H1 (cell line): ENCODE measurements around the gene CAP1. TPM values are rescaled to one million over a fixed set of nuclear protein-coding genes. Genes with fewer than 3 reads are reported as not detected.
"Not testable (repeated sequence)": the region's sequence is repeated elsewhere in the genome, so short reads cannot be mapped to it uniquely, and the experiment has no call there.

Source experiments
- CTCF ChIA-PET: fragments of 300-600 bp; sonication (Branson Sonifier 250); formaldehyde crosslinking; loops from one replicate; lab custom pipeline; 2021; ENCODE audit not compliant: partially characterized antibody; lab: Charles Lee
- POLR2A ChIA-PET: fragments of 300-600 bp; sonication (Branson Sonifier 250); formaldehyde crosslinking; loops from one replicate; lab custom pipeline; 2021; ENCODE audit warnings: inconsistent platforms; ENCODE audit not compliant: partially characterized antibody; lab: Charles Lee
- DNase-seq, 2 experiments: peaks; one replicate each; pipeline versions ENCODE4 v3.0.0 to v3.0.0-alpha.2; 2010 to 2022; ENCODE audit warnings: low spot score in 2 of 2, low read depth in 1 of 2, mixed read lengths in 1 of 2
- FAIRE-seq: peaks from 2 replicates; lab custom pipeline; 2011; peaks lifted over from hg19 to GRCh38; lab: Jason Lieb, UNC
- H2AFZ ChIP-seq: 2 replicates; pipeline ENCODE4 v1.8.1; 2012; ENCODE audit warnings: low read length, inconsistent platforms
- H2AK5ac ChIP-seq: 2 replicates; pipeline ENCODE4 v1.6.1; 2013; ENCODE audit warnings: low read depth, low read length
- H2BK120ac ChIP-seq: replicated peaks from 2 replicates; pipeline ENCODE3; 2013; ENCODE audit warnings: low read depth, low read length, inconsistent platforms
- H2BK12ac ChIP-seq: 2 replicates; pipeline ENCODE4 v1.6.1; 2013; ENCODE audit warnings: low read depth, low read length
- H2BK15ac ChIP-seq: 2 replicates; pipeline ENCODE4 v1.6.1; 2013; ENCODE audit warnings: low read length
- H2BK20ac ChIP-seq: 2 replicates; pipeline ENCODE4 v1.6.1; 2013; ENCODE audit warnings: low read length
- H2BK5ac ChIP-seq: 2 replicates; pipeline ENCODE4 v1.6.1; 2013; ENCODE audit warnings: low read depth, low read length
- H3K14ac ChIP-seq: 2 replicates; pipeline ENCODE4 v1.6.1; 2013; ENCODE audit warnings: inconsistent platforms; ENCODE audit not compliant: insufficient read length
- H3K18ac ChIP-seq: 2 replicates; pipeline ENCODE4 v1.6.1; 2013; ENCODE audit warnings: low read length; ENCODE audit errors: extremely low read depth
- H3K23ac ChIP-seq: 2 replicates; pipeline ENCODE4 v1.6.1; 2013; ENCODE audit warnings: inconsistent platforms; ENCODE audit not compliant: insufficient read length
- H3K23me2 ChIP-seq: 2 replicates; pipeline ENCODE4 v1.6.1; 2013; ENCODE audit warnings: low read depth, low read length
- H3K27ac ChIP-seq: 2 replicates; pipeline ENCODE4 v1.6.1; 2011; ENCODE audit warnings: low read depth, low read length, inconsistent platforms
- H3K27me3 ChIP-seq, 4 experiments: replicated peaks in 1 of 4; 1 replicate in 1 of 4; 2 replicates in 3 of 4; pipeline versions ENCODE4 v1.6.1 to v1.8.1; 2011 to 2013; ENCODE audit warnings: low read length in 3 of 4, mild to moderate bottlenecking in 3 of 4, inconsistent platforms in 2 of 4, mixed read lengths in 2 of 4, moderate library complexity in 1 of 4; ENCODE audit not compliant: control insufficient read depth in 3 of 4, insufficient read depth in 3 of 4; ENCODE audit errors: extremely low read depth in 1 of 4
- H3K36me3 ChIP-seq, 4 experiments: 2 replicates each; pipeline versions ENCODE4 v1.6.1 to v1.8.1; 2011 to 2013; ENCODE audit warnings: mild to moderate bottlenecking in 4 of 4, low read length in 3 of 4, moderate library complexity in 2 of 4, control low read depth in 1 of 4, inconsistent platforms in 1 of 4; ENCODE audit not compliant: insufficient read depth in 4 of 4, control insufficient read depth in 2 of 4
- H3K4ac ChIP-seq: replicated peaks from 2 replicates; pipeline ENCODE3; 2013; ENCODE audit warnings: low read length, low read depth, mixed read lengths, inconsistent platforms; ENCODE audit not compliant: insufficient read length
- H3K4me1 ChIP-seq, 4 experiments: replicated peaks in 1 of 4; 1 replicate in 1 of 4; 2 replicates in 3 of 4; pipeline versions ENCODE4 v1.6.1 to v1.8.1; 2011 to 2013; ENCODE audit warnings: low read length in 3 of 4, inconsistent platforms in 2 of 4, mixed read lengths in 1 of 4; ENCODE audit not compliant: insufficient read depth in 4 of 4, control insufficient read depth in 3 of 4
- H3K4me2 ChIP-seq, 2 experiments: 2 replicates each; pipeline versions ENCODE4 v1.6.1 to v1.8.1; 2011 to 2013; ENCODE audit warnings: low read depth in 2 of 2, low read length in 2 of 2, control low read depth in 1 of 2, inconsistent platforms in 1 of 2, mild to moderate bottlenecking in 1 of 2; ENCODE audit not compliant: insufficient read depth in 1 of 2
- H3K4me3 ChIP-seq, 4 experiments: fragments of 200-600, 300-600 bp in 1 of 4; sonication (generic), shearing (Covaris generic), sonication (Bioruptor Twin) in 1 of 4; 2 replicates each; pipeline versions ENCODE4 v1.5.1 to v1.8.1; 2011 to 2016; ENCODE audit warnings: low read length in 4 of 4, low read depth in 3 of 4, control low read depth in 2 of 4, inconsistent platforms in 2 of 4, mild to moderate bottlenecking in 2 of 4, mixed read lengths in 1 of 4, moderate library complexity in 1 of 4; ENCODE audit not compliant: insufficient read depth in 2 of 4; ENCODE audit errors: extremely low read depth in 1 of 4
- H3K56ac ChIP-seq: replicated peaks from 2 replicates; pipeline ENCODE3; 2013; ENCODE audit warnings: low read depth, mild to moderate bottlenecking, mixed read lengths, low read length, inconsistent platforms; ENCODE audit not compliant: insufficient read length
- H3K79me1 ChIP-seq: 2 replicates; pipeline ENCODE4 v1.6.1; 2013; ENCODE audit warnings: low read depth, low read length, control low read depth
- H3K79me2 ChIP-seq, 2 experiments: 2 replicates each; pipeline versions ENCODE4 v1.6.1 to v1.8.1; 2012 to 2013; ENCODE audit warnings: low read length in 2 of 2, mild to moderate bottlenecking in 2 of 2, inconsistent platforms in 1 of 2; ENCODE audit not compliant: insufficient read depth in 2 of 2, control insufficient read depth in 1 of 2
- H3K9ac ChIP-seq, 4 experiments: replicated peaks in 1 of 4; 1 replicate in 1 of 4; 2 replicates in 3 of 4; pipeline versions ENCODE4 v1.6.1 to v1.8.1; 2011 to 2013; ENCODE audit warnings: low read depth in 3 of 4, low read length in 3 of 4, control low read depth in 2 of 4, mild to moderate bottlenecking in 2 of 4, moderate library complexity in 2 of 4, inconsistent platforms in 1 of 4; ENCODE audit errors: extremely low read depth in 1 of 4
- H3K9me3 ChIP-seq, 2 experiments: 2 replicates each; pipeline versions ENCODE4 v1.6.1 to v1.8.1; 2012 to 2013; ENCODE audit warnings: mild to moderate bottlenecking in 2 of 2, moderate library complexity in 2 of 2, control low read depth in 1 of 2, inconsistent platforms in 1 of 2, low read depth in 1 of 2, low read length in 1 of 2, mixed read lengths in 1 of 2; ENCODE audit not compliant: insufficient read depth in 2 of 2
- H4K20me1 ChIP-seq, 2 experiments: replicated peaks in 1 of 2; 2 replicates each; pipeline versions ENCODE3 to v1.8.1; 2011 to 2013; ENCODE audit warnings: inconsistent platforms in 2 of 2, low read length in 2 of 2, mild to moderate bottlenecking in 1 of 2; ENCODE audit not compliant: insufficient read depth in 2 of 2, control insufficient read depth in 1 of 2
- H4K5ac ChIP-seq: 2 replicates; pipeline ENCODE4 v1.6.1; 2013; ENCODE audit warnings: low read length, low read depth, mixed read lengths, inconsistent platforms; ENCODE audit not compliant: insufficient read length
- H4K8ac ChIP-seq: 2 replicates; pipeline ENCODE4 v1.8.0; 2013; ENCODE audit warnings: mild to moderate bottlenecking, moderate library complexity, low read length, inconsistent platforms; ENCODE audit not compliant: insufficient read depth; ENCODE audit errors: extremely low read depth
- H4K91ac ChIP-seq: replicated peaks from 2 replicates; pipeline ENCODE3; 2013; ENCODE audit warnings: low read length, mixed read lengths, inconsistent platforms; ENCODE audit not compliant: insufficient read length
- ASH2L ChIP-seq: fragments of 200-600, 300-600 bp; sonication (generic); IDR thresholded peaks from one replicate; pipeline ENCODE4 v1.7.1; 2017; ENCODE audit warnings: low read length
- CTBP2 ChIP-seq: IDR thresholded peaks from 2 replicates; pipeline ENCODE4 v1.7.0; 2011; ENCODE audit warnings: borderline replicate concordance, mild to moderate bottlenecking, moderate library complexity, mixed read lengths, low read length; ENCODE audit not compliant: insufficient read depth, insufficient read length
- JUN ChIP-seq: IDR thresholded peaks from 2 replicates; pipeline ENCODE4 v1.6.1; 2011; ENCODE audit warnings: low read depth, mild to moderate bottlenecking, improper control_type of control experiment, low read length
- RXRA ChIP-seq: IDR thresholded peaks from 2 replicates; pipeline ENCODE4 v1.6.1; 2011; ENCODE audit warnings: low read depth, mild to moderate bottlenecking, low read length, moderate library complexity; ENCODE audit not compliant: insufficient read depth
- WGBS, 2 experiments: shearing (Covaris generic) in 1 of 2; methylation state at CpG; one replicate each; pipeline versions ENCODE4 v1.1.6 to v1.1.7; 2013 to 2015; ENCODE audit warnings: low lambda C conversion rate in 2 of 2, mixed read lengths in 2 of 2, inconsistent platforms in 1 of 2, low coverage in 1 of 2, missing lambda C conversion rate in 1 of 2; ENCODE audit not compliant: insufficient replicate concordance in 2 of 2, insufficient coverage in 1 of 2, insufficient read length in 1 of 2; ENCODE audit errors: extremely low coverage in 1 of 2, missing lambda C conversion rate in 1 of 2; 5-methylcytosine and 5-hydroxymethylcytosine counted together
- polyA plus RNA-seq, 7 experiments: library from polyadenylated mRNA; depleted of rRNA in 3 of 7; stranded (reverse) in 5 of 7; unstranded in 2 of 7; fragments of >200 nt in 5 of 7; fragments of 200-250 nt in 2 of 7; gene quantifications; 1 replicate in 5 of 7; 2 replicates in 1 of 7; 4 replicates in 1 of 7; pipeline versions ENCODE4 v1.2.1 to v1.2.3, GENCODE V29; 2011 to 2013; ENCODE audit warnings: missing spikeins in 2 of 7, mixed read lengths in 2 of 7
- total RNA-seq: library from RNA; stranded (reverse); fragmentation: NEBNext Ultra II Directional; extraction: Animal tissue kit (Norgen Biotek cat#: 25700); gene quantifications from 2 replicates; pipeline ENCODE4 v1.2.1, GENCODE V29; 2021

Gene CAP1
- total and polyA plus RNA-seq, 2 of the 8 experiments (the other 6 are each of a cell fraction or from before 2014, with no cell fraction given): 140 to 295 TPM

GRCh38 chr1:40036574-40036973 lies 4.0 kb upstream of the CAP1 start (continued):
- no peak for TF ChIP-seq CTBP2
- no peak for TF ChIP-seq JUN
- TF ChIP-seq ASH2L: no peak
- TF ChIP-seq RXRA: no peak

- H3K56ac ChIP-seq, H3K9me3 ChIP-seq, H3K36me3 ChIP-seq, H2BK120ac ChIP-seq, H3K23me2 ChIP-seq, H4K91ac ChIP-seq, H2BK5ac ChIP-seq, H3K23ac ChIP-seq, H3K4me1 ChIP-seq, H2BK12ac ChIP-seq, H3K4ac ChIP-seq, H3K4me3 ChIP-seq, H3K27me3 ChIP-seq, H4K8ac ChIP-seq, H4K20me1 ChIP-seq, H2BK15ac ChIP-seq, H3K27ac ChIP-seq, H3K4me2 ChIP-seq, H3K18ac ChIP-seq, H2AK5ac ChIP-seq, DNase-seq, H3K79me1 ChIP-seq, H2AFZ ChIP-seq, H2BK20ac ChIP-seq, FAIRE-seq, H4K5ac ChIP-seq, H3K14ac ChIP-seq, H3K9ac ChIP-seq: not testable (repeated sequence)
- ChIA-PET POLR2A (interaction anchor here (1.2 kb wide), 1 partner anchor 141 kb away, joined by 4 read pairs; no protein-coding TSS in a partner anchor), CTCF (interaction anchor here (1.2 to 3.0 kb wide), 3 partner anchors 109 to 220 kb away, joined by 3 to 11 read pairs (median 4); no protein-coding TSS in a partner anchor)
- WGBS, 2 experiments: 94% methylated on average over 8 of the region's 8 CpGs; no CpG with 5 or more reads in 1 of the 2 experiments
- peaks cover 14 to 15% of the 10 kb centered on the region in 2 experiments for H3K79me2 ChIP-seq
Measured at GRCh38 chr1:40037254-40037653, 3.3 kb upstream of the CAP1 start.
